Neuron (in vitro differentiated cells): ENCODE results near the gene TDRD6.
"Not testable (repeated sequence)": the region's sequence is repeated elsewhere in the genome, so short reads cannot be mapped to it uniquely, and the experiment has no call there.

ENCODE experiments used
- H2AFZ ChIP-seq: one replicate; pipeline ENCODE4 v1.6.1; 2013; ENCODE audit warnings: low read depth, mild to moderate bottlenecking, inconsistent platforms, low read length, moderate library complexity
- H3K27me3 ChIP-seq: one replicate; pipeline ENCODE4 v1.6.1; 2013; ENCODE audit warnings: low read length; ENCODE audit not compliant: insufficient read depth
- H3K36me3 ChIP-seq: one replicate; pipeline ENCODE4 v1.6.1; 2013; ENCODE audit warnings: low read length; ENCODE audit not compliant: insufficient read depth
- H3K4me1 ChIP-seq: one replicate; pipeline ENCODE4 v1.6.1; 2013; ENCODE audit warnings: low read length; ENCODE audit not compliant: insufficient read depth
- H3K4me3 ChIP-seq: 2 replicates; pipeline ENCODE4 v1.5.1; 2013; ENCODE audit warnings: mild to moderate bottlenecking, low read length, moderate library complexity
- H3K9me3 ChIP-seq: one replicate; pipeline ENCODE4 v1.6.1; 2013; ENCODE audit warnings: low read length

TDRD6 gene, protein sequence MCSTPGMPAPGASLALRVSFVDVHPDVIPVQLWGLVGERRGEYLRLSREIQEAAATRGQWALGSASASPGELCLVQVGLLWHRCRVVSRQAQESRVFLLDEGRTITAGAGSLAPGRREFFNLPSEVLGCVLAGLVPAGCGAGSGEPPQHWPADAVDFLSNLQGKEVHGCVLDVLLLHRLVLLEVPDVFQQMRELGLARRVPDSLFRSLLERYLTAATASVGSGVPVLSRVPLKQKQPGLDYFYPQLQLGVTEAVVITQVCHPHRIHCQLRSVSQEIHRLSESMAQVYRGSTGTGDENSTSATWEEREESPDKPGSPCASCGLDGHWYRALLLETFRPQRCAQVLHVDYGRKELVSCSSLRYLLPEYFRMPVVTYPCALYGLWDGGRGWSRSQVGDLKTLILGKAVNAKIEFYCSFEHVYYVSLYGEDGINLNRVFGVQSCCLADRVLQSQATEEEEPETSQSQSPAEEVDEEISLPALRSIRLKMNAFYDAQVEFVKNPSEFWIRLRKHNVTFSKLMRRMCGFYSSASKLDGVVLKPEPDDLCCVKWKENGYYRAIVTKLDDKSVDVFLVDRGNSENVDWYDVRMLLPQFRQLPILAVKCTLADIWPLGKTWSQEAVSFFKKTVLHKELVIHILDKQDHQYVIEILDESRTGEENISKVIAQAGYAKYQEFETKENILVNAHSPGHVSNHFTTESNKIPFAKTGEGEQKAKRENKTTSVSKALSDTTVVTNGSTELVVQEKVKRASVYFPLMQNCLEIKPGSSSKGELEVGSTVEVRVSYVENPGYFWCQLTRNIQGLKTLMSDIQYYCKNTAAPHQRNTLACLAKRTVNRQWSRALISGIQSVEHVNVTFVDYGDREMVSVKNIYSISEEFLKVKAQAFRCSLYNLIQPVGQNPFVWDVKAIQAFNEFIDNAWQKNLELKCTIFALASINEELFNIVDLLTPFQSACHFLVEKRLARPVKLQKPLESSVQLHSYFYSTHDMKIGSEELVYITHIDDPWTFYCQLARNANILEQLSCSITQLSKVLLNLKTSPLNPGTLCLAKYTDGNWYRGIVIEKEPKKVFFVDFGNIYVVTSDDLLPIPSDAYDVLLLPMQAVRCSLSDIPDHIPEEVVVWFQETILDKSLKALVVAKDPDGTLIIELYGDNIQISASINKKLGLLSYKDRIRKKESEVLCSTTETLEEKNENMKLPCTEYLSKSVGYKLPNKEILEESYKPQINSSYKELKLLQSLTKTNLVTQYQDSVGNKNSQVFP (N-terminal part only)

DNA sequence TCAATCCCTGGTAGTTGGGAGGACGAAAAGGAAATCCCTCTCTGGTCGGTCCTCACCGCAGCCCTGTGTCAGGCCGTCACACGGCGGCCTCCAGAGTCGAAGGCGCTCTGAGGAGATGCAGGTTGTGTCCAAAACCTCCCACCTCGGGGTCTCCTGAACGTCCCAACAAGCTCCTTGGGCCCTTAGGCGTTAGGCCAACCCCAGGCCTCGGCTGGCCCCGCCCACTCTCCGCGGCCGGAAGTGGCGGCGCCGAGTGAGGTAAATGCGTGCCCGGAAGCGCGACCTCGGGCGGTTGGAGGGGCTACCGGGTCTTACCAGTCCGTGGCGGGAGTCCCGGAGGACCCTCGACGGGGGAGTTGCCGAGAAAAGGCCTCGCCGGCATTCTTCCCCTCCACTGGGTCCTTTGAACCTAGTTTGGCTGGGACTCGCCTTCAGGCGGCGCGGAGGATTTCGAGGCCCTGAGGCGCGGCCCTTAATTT is at the start of gene TDRD6:
Gene TDRD6 (plus strand): TSS at position 267 of the 479 bp plus-strand sequence. CDS start 244 bp downstream, outside the sequence.
- no peak within 1 kb of the TSS for H3K4me3 ChIP-seq

DNA sequence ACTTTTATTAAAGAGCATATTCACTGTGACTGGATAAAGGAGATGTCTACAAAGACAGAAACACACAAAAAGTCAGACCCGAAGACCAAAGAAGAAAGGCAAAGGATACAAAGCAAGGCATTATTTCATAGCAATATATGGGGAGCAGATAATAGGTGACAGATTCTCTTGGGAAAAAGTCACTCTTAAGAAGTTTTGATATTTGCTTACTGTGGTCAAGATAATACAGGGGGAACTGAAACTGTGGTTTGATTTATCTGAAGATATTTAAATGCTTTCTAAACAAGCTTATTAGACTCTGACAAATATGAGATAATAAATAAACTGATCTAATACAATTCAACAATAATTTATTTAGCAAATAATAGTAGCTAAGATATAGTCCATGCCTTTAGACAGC is 49.8 kb upstream of the TDRD6 start:
- Histone ChIP-seq H3K4me1 (no peaks in the 10 kb centered on the region), H3K4me3 (no peak overlapping the region), H2AFZ (no peak overlapping the region), H3K9me3 (no peaks in the 10 kb centered on the region), H3K36me3 (no peaks in the 10 kb centered on the region), H3K27me3 (no peaks in the 10 kb centered on the region)

More for the DNA sequence above, at the start of gene TDRD6:
- no peaks in the 10 kb centered on the region for H3K36me3 ChIP-seq
- no peaks in the 10 kb centered on the region for H3K27me3 ChIP-seq
- no peaks in the 10 kb centered on the region for H3K4me1 ChIP-seq
- H2AFZ ChIP-seq = no peak within 1 kb of the TSS
- no peaks in the 10 kb centered on the region for H3K9me3 ChIP-seq

DNA sequence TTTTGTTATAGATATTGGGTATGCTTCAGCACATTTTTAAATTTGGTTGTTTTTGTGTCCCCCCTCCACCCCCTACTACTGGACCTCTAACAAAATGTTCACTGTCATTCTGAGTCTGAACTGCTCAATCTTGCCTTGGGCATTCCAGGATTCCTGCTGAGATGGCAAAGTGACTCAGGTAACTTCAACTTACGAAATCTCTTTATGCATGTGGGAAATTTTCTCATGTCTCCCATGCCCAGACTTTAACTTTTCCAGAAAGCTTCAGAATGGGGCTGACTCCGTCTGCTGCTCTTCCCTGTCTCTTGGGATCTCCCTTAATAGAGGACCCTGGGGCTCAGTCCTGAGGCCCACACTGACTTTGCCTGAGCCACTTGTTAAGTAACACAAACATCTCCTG is 49.0 kb upstream of the TDRD6 start:
- Histone ChIP-seq H3K36me3 (no peaks in the 10 kb centered on the region), H3K4me3 (no peak overlapping the region), H3K9me3 (no peaks in the 10 kb centered on the region), H3K27me3 (no peaks in the 10 kb centered on the region), H2AFZ (no peak overlapping the region), H3K4me1 (no peaks in the 10 kb centered on the region)

DNA sequence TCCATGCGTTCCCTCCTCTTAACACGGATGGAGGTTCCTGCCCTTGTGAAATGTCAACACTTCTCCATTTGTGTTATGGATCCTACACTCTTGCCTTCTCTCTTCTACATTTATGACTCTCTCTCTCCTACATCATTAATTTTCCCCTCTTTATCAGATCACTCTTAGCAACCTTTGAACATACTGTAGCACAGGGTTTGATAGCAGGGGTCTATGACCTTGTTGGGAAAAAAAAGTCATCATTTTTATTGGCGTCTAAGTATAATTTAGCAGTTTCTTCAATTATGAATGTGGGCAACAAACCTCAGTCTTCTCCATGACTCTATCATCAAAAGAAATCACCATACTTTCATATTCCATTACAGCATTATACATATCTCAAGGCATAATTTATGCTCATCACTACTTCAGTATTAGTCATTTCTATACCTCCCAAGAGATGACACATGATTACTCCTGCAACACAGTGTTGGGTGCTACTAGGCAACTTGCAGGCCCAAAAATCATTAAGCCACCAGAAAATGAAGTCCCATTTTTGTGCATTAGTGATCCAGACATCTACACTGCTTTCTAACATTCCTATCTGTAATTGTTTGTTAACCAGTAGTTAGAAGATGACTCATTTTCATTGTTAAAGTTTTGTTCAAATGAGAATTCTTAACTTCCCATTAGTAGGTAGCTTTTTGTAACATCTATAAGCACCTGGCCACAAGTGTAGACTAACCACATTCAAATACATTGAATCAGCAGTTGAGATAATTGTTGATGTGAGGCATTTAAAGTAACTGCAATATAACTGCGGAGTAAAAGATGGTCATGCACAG is 44.5 kb upstream of the TDRD6 start:
- no peak overlapping the region for H3K4me3 ChIP-seq
- no peaks in the 10 kb centered on the region for H3K27me3 ChIP-seq
- no peak overlapping the region for H2AFZ ChIP-seq
- no peaks in the 10 kb centered on the region for H3K4me1 ChIP-seq
- H3K36me3 ChIP-seq = no peaks in the 10 kb centered on the region
- no peaks in the 10 kb centered on the region for H3K9me3 ChIP-seq

DNA sequence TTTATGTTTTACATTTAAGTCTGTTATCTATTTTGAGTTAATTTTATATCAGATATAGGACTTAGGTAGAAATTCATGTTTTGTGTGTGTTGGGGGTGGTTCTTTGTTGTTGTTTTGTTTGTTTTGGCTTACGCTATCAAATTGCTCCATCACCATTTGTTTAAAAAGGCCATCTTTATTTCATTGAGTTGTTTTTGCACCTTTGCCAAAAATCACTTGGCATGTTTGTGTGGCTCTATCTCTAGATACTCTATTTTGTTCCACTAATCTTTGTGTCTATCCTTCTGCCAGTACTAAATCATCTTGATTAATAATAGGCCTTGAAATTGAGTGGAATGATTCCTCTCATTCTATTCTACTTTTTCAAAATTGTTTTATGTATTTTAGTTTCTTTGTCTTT is 42.4 kb upstream of the TDRD6 start:
- no peak overlapping the region for H2AFZ ChIP-seq
- H3K9me3 ChIP-seq = no peaks in the 10 kb centered on the region
- no peaks in the 10 kb centered on the region for H3K4me1 ChIP-seq
- H3K36me3 ChIP-seq = no peaks in the 10 kb centered on the region
- no peak overlapping the region for H3K4me3 ChIP-seq
- H3K27me3 ChIP-seq = no peaks in the 10 kb centered on the region

DNA sequence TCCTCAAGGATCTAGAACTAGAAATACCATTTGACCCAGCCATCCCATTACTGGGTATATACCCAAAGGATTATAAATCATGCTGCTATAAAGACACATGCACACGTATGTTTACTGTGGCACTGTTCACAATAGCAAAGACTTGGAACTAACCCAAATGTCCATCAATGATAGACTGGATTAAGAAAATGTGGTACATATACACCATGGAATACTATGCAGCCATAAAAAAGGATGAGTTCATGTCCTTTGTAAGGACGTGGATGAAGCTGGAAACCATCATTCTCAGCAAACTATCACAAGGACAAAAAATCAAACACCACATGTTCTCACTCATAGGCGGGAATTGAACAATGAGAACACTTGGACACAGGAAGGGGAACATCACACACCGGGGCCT is 39.6 kb upstream of the TDRD6 start:
- not testable (repeated sequence) for H3K27me3 ChIP-seq, H3K9me3 ChIP-seq, H2AFZ ChIP-seq, H3K36me3 ChIP-seq, H3K4me3 ChIP-seq, H3K4me1 ChIP-seq

DNA sequence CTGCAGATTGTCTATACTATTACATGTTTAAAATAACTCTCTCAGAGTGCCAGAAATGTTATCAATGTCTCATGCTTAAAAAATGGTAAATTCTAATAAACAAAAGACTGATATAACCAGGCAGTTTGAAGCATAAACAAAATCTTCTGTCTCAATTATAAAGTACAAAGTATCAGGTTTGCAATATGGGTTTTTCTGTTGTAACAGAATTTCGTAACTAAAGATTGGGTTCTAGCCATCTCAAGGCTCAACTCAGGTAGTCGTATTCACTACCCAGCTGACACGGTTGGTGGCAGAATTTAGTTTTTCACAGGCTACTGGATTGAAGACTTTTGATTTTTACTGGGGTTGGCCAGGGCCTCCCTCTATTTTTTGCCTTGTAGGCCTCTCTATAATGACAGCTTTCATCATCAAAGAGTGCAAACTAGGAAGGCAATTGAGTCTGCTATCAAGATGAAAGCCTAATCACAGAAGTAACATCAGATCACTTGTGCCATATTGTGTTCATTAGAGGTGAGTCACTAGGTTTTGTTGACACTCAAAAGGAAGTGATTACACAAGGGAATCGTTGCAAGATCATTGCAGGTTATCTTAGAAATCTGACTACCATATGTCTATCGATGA is 38.7 kb upstream of the TDRD6 start:
- Histone ChIP-seq H3K27me3 (peaks cover 7% of the 10 kb centered on the region), H3K4me3 (no peak overlapping the region), H2AFZ (no peak overlapping the region), H3K9me3 (no peaks in the 10 kb centered on the region), H3K4me1 (peaks cover 11% of the 10 kb centered on the region), H3K36me3 (no peaks in the 10 kb centered on the region)

DNA sequence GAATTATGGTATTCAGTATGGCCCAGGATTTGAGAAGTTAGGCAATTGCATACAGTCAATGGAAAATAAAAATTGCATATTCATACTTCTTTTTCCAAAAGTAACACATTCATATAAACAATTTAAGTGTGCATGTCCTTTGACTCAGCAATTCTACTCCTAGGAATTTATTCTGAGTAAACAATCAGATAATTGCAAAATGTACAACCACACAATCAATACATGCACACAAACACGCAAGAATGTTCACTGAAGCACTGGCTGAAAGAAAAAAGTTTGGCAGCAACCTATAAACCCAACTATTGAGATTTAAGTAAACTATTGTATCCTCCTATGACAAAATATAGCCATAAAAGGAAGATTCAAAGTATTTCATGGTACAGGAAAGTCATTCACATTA is 36.7 kb upstream of the TDRD6 start:
- peaks cover 13% of the 10 kb centered on the region for H3K27me3 ChIP-seq
- H2AFZ ChIP-seq = no peak overlapping the region
- H3K4me1 ChIP-seq = peaks cover 11% of the 10 kb centered on the region
- H3K9me3 ChIP-seq = no peaks in the 10 kb centered on the region
- H3K4me3 ChIP-seq = no peak overlapping the region
- H3K36me3 ChIP-seq = no peaks in the 10 kb centered on the region

DNA sequence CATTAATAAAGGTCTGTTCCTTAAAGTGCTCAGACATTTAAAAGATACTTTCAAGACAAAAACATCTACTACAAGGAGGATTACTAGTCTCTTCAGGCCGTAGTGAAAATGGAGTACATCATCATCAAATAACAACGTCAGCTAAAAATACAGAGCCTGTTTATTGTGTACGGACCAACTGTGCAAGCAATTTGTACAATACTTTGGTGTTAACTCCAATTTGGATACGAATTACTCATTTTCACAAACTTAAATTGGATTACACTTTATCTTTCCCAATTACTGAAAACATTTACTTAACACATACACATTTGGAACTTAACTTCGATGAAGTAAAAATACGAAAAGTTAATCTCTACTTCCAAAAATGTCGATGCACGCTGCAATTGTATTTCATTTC is 35.9 kb upstream of the TDRD6 start:
- Histone ChIP-seq H3K4me3 (peak overlapping the region; percentile 87), H2AFZ (peak overlapping the region; percentile 100), H3K36me3 (no peaks in the 10 kb centered on the region), H3K4me1 (peaks cover 11% of the 10 kb centered on the region), H3K27me3 (peaks cover 13% of the 10 kb centered on the region), H3K9me3 (no peaks in the 10 kb centered on the region)

DNA sequence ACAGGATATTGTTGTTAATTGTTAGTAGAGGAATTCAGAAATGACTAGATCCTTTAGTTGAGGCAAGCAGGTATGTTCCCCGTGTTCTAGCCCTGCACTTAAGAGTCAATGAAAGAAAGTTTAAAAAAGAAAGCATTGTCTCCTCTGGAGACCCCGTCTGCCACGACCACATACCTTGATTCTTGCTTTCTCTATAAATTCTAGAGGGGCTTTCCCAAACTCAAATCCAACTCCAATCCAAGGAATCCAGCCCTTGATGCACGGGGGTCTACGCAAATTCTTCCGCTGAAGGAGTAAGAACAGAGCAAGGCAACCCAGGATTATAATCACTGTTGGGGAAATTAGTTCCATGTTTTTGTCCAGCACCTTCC is 35.5 kb upstream of the TDRD6 start:
- Histone ChIP-seq H3K9me3 (no peaks in the 10 kb centered on the region), H3K36me3 (no peaks in the 10 kb centered on the region), H3K27me3 (peaks cover 13% of the 10 kb centered on the region), H3K4me1 (peaks cover 11% of the 10 kb centered on the region), H2AFZ (peak overlapping the region; percentile 100), H3K4me3 (peak overlapping the region; percentile 87)

DNA sequence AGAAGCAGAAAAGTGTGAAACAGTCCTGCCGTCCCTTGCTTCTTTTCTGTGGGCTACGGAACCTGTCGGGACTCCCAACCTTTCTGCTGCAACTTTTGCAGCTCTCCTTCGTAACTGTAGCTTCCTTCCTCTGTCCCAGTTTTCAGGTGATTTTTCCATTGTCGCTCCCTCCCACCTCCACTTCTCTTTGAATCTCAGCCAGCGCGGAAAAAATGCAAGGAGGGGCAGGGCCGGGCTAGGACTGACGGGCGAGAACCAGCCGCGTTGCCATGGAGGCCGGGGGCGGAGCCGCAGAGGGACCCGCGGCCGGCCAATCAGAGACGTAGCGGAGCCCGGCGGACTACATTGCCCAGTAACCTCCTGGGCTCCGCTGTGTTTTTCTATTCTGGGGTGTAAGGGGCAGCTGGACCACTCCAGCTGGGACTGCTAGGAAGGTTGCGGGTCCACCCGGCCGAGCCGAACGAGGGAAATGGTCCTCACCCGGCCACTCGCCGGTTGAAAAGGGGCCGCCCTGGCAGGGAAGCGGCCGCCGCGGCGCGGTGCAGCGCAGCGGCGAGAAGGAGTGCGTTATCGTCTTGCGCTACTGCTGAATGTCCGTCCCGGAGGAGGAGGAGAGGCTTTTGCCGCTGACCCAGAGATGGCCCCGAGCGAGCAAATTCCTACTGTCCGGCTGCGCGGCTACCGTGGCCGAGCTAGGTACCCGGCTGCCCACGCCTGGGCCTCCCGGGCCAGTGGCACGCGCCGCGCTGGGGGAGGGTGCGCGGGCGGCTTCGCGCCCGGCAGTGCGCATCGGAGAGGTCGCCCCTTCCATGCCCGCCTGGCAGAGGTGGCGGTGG is 34.9 kb upstream of the TDRD6 start, which contains the start of the genes CYP39A1 and SLC25A27:
Gene CYP39A1 (minus strand): TSS at position 216 of the 836 bp plus-strand sequence. CDS start 236 bp downstream, outside the sequence.
Gene SLC25A27 (plus strand): TSS at position 373 of the 836 bp plus-strand sequence. CDS start 218 bp downstream, at position 591.
- no peaks in the 10 kb centered on the region for H3K36me3 ChIP-seq

More for the DNA sequence above, 34.9 kb upstream of the TDRD6 start, which contains the start of the genes CYP39A1 and SLC25A27:
- Histone ChIP-seq H3K27me3 (peaks cover 13% of the 10 kb centered on the region), H3K4me1 (peaks cover 11% of the 10 kb centered on the region), H3K4me3 (peak within 1 kb of the TSS; percentile 87), H2AFZ (peak within 1 kb of the TSS; percentile 100), H3K9me3 (no peaks in the 10 kb centered on the region)
